Stimulated activated CD8-positive, alpha-beta memory T cell treated with anti-CD3 and anti-CD28 coated beads, Interleukin-15, amount 100 ng/mL, for 48 hours (primary cell): ENCODE results near the gene ABLIM3.

Experiments
- DNase-seq, 2 donors: peaks; one replicate each; pipeline ENCODE4 v3.0.0-alpha.2; 2020; ENCODE audit warnings: low read depth in 2 of 2

Gene ABLIM3

DNA sequence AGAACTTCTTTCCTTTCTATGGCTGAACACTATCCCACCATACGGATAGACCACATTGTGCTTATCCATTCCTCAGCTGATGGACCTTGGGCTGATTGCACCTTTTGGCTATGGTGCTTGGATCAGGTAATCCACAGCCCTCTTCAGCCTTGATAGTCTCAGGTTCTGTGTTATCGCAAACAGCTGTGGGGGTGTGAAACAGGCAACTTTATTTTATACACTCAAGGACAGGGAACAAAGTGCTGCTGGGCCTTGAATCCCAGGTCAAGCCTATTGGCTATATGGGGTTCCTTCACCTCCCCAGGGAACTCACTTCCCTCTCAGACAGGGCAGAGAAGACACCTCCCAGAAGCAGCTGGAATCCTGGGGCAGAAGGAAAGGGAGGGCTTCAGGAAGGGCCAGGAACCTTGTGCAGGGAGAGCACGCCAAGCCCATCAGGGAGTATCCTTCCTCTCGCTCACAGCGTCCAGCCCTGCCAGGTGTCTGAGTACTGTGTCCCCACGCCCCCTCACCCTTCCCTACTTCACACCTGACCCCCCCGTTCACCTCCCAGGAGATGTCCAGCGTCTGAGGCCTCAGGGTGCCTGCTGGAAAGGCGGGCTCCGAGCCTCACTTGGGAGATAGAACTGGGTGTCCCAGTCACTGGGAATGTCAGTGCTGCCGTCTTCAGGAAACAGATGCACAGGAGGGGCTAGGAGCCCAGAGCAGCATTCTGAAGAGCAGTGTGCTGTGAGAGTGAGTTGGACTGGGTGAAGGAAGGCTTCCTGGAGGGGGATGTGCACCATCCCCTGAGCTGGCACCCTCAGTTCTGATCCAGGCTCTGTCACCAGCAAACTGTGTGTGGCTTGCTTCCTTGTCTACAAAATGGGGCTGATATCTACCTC lies 163.1 kb downstream of the ABLIM3 start:
- DNase-seq, result no peak

DNA sequence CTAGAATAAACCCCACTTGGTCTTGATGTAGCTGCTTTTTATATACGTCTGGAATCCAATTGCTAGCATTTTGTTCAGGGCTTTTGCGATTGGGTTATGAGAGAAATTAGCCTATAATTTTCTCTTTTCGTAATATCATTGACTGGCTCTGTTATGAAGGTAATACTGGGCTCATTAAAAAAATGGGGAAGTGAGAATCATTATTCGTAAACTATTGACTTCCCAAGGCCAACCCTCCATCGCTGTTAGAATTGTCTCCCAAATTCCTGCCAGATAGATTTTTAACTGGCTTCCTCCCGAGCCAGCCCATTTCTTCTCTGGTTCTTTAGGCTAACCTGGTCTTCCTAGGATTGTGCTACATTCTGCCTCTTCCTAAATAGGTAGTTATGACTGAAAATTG lies 168.1 kb downstream of the ABLIM3 start:
- DNase-seq, result no peak
